GM21526 (cell line): ENCODE results near the gene CORO6.

Experiments
- ATAC-seq: cut with Tn5 transposase; IDR thresholded peaks from one replicate; pipeline ENCODE4 v1.9.1; 2021; ENCODE audit warnings: moderate library complexity; ENCODE audit not compliant: unreplicated experiment, low FRiP score

CORO6 gene

GRCh38 chr17:29640413-29640812, 17.7 kb upstream of the CORO6 start:
- ATAC-seq: no peak

GRCh38 chr17:29633886-29634285, 11.2 kb upstream of the CORO6 start:
- ATAC-seq: no peak

DNA sequence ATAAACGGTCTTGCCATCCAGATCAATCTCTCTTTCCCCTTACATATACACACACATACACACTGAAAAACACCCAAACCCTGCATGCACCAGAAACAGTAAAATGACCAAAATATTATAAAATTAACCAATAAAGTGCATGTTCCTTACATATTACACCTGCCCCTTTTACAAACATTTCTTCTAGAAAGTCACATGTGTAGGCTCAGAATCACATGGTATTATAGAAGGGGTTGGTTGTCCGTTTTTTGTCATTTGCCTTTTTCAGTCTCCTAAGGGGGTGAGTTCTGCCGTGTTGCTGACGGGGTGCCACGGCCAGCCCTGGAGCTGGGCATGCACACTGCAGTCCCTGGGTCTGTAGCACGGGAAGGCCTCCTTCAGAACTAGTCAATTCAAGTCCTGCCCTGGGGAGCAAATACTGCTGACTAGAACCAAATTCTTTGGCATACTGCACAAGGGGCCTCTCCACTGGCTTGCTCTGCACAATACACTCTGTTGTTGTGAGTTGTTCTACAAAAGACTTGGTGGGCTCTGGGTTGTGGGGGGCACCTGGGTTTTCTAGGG, 8.0 kb upstream of the CORO6 start:
- ATAC-seq: no peak

DNA sequence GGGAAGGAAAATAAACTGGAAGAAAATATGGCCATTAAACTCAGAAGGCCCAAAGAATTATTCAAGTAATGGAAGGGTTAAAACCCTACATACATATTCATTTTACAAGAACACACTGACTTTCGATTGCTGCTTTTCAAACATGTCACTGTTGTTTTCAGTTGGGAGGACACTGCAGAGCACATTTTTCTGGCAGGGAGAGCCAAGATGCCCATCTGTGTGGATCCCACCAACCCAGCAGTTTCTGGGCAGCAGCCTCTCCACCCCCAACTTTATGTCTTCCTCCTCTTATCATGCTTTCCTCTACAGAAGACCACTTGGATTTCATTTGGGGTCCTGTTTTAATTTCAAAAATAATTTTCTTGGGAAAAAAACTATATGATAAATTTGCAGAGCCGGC, 7.1 kb upstream of the CORO6 start:
- ATAC-seq: no peak

GRCh38 chr17:29628644-29629043, 5.9 kb upstream of the CORO6 start:
- no peak for ATAC-seq

GRCh38 chr17:29627951-29628350, 5.2 kb upstream of the CORO6 start:
- ATAC-seq: no peak

GRCh38 chr17:29625037-29625750, 2.5 kb upstream of the CORO6 start:
- ATAC-seq: no peak

DNA sequence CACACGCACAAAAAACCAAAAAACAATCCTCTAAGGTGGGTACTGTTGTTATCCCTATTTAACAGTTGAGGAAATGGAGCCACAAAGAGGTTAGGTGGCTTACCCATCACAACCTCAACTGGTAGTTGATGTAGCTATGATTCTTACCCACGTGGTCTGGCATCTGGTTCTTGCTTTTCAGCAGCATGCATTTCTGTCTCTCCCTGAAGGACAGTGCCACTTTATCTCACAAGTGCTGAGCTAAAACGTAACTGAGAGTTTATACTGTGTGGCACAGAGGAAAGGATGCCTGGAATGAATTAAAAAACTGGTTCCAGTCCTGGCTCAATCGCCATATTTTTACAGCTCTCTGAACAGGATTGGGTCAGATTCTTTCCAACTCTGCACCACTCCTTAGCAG, 1.9 kb upstream of the CORO6 start:
- no peak for ATAC-seq

GRCh38 chr17:29623283-29623647, 553 bp upstream of the CORO6 start:
- ATAC-seq: no peak

GRCh38 chr17:29621751-29622194, 939 bp downstream of the CORO6 start:
- ATAC-seq: no peak

- ATAC-seq: no peak
Observed at GRCh38 chr17:29620779-29621500, 1.8 kb downstream of the CORO6 start.

- ATAC-seq: no peak
Observed at GRCh38 chr17:29620271-29620670, 2.4 kb downstream of the CORO6 start.

DNA sequence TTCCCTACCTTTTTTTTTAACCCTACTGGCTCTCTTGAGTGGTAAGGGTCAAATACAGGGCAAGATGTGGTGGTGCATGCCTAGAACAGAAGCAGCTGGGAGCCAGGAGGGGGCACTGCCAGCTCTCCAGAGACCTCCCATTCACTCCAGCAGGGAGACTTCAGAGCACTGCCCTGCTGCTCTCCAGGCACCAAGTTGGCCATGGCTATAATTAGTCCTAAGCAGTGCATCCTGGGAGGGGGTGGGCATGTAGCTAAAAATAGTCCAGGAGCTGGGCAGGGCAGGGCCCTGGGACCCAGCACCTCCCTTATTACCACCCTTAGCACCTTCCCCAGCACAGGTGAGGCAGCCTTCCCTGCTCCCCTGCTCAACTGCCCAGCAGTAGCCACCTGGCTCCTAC, 3.5 kb downstream of the CORO6 start:
- no peak for ATAC-seq

GRCh38 chr17:29618272-29619065, 4.2 kb downstream of the CORO6 start:
- ATAC-seq: no peak

GRCh38 chr17:29617481-29618271, 5.0 kb downstream of the CORO6 start:
- ATAC-seq: no peak

- ATAC-seq: peak; percentile 42
Observed at GRCh38 chr17:29617125-29617480, 5.6 kb downstream of the CORO6 start.

GRCh38 chr17:29616300-29617048, 6.2 kb downstream of the CORO6 start:
- no peak for ATAC-seq

DNA sequence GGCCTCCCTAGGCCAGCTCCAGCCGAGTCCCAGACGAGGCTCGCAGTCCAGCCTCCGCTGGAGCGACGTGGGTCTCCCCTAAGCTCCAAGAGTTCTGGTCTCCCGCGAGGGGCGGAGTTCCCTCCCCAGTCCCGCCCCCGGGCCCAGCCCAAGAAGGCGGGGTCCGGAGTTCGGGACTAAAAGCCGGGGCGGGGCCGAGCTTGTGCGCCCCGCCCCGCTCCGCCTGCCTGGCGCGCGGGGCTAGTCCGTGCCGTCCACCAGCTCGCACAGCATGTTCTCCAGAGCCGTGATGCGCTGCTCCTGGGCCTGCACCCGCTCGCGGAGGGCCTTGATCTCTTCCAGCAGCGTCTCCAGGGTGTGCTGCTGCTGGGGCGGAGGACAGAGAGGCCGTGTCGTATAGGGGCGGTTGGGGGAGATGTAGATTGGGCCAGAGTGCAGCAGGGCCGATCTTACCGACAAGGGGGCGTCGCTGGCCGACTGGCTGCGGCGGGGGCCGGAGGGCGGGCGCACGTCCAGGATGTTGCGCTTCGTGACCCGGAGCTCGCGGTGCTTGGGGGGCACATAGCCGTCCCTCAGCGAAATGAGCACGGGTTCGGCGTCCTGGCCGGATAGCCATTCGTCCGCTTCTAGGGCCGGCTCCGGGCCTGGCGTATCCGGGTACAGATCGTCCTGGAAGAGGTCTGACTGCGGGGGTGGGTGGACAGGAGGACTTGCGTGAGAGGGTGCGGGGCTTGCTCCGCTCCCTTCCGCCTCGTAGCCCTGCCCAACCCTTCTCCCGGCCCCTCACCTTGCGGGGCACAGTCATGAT, 7.0 kb downstream of the CORO6 start:
- peak; percentile 42 for ATAC-seq

- no peak for ATAC-seq
Observed at GRCh38 chr17:29615048-29615385, 7.7 kb downstream of the CORO6 start.
